SK-N-SH (cell line): ENCODE data around the gene DISP1. TPM values are rescaled to one million over a fixed set of nuclear protein-coding genes. Genes with fewer than 3 reads are reported as not detected.

Experiments used
- CTCF ChIA-PET: fragments of 300-600, 350-600 bp; formaldehyde crosslinking; extraction: SDS; loops from one replicate; lab custom pipeline; 2021; lab: Yijun Ruan, JAX
- POLR2A ChIA-PET: fragments of 350-600 bp; sonication (Branson Sonifier 250); formaldehyde crosslinking; extraction: SDS; loops from one replicate; lab custom pipeline; 2020; ENCODE audit warnings: antibody characterized with exemption, inconsistent platforms; lab: Yijun Ruan, JAX
- DNase-seq: peaks from one replicate; pipeline ENCODE4 v3.0.0; 2012
- H2AFZ ChIP-seq: fragments of 200-600 bp; sonication (generic); 2 replicates; pipeline ENCODE4 v1.8.1; 2016; ENCODE audit warnings: antibody characterized with exemption, mild to moderate bottlenecking, low read depth
- H3F3A ChIP-seq: fragments of 200-600 bp; sonication (generic); replicated peaks from 2 replicates; pipeline ENCODE3; 2016; ENCODE audit warnings: antibody characterized with exemption, mild to moderate bottlenecking; ENCODE audit not compliant: insufficient read depth
- H3K27ac ChIP-seq, 2 experiments: fragments of 200-500 bp in 1 of 2; fragments of 200-600 bp in 1 of 2; sonication (Bioruptor generic) in 1 of 2; sonication (generic), shearing (Covaris generic) in 1 of 2; 2 replicates each; pipeline versions ENCODE4 v1.5.1 to v1.6.1; 2014 to 2016; ENCODE audit warnings: low read depth in 2 of 2, inconsistent platforms in 1 of 2, low read length in 1 of 2, mild to moderate bottlenecking in 1 of 2, mixed read lengths in 1 of 2
- H3K27me3 ChIP-seq: fragments of 200-600 bp; sonication (generic), shearing (Covaris generic); 2 replicates; pipeline ENCODE4 v1.6.1; 2016; ENCODE audit warnings: mixed run types; ENCODE audit not compliant: insufficient read depth
- H3K36me3 ChIP-seq, 2 experiments: fragments of 200-500 bp in 1 of 2; fragments of 200-600 bp in 1 of 2; sonication (Bioruptor generic) in 1 of 2; sonication (generic) in 1 of 2; replicated peaks in 1 of 2; 2 replicates each; pipeline versions ENCODE3 to v1.5.1; 2014 to 2016; ENCODE audit warnings: low read length in 1 of 2, mild to moderate bottlenecking in 1 of 2; ENCODE audit not compliant: insufficient read depth in 2 of 2, control insufficient read depth in 1 of 2
- H3K4me1 ChIP-seq, 2 experiments: fragments of 200-500 bp in 1 of 2; fragments of 200-600 bp in 1 of 2; sonication (Bioruptor generic) in 1 of 2; sonication (generic), shearing (Covaris generic) in 1 of 2; 2 replicates each; pipeline versions ENCODE4 v1.5.1 to v1.6.1; 2014 to 2016; ENCODE audit warnings: low read depth in 1 of 2, low read length in 1 of 2, mixed run types in 1 of 2; ENCODE audit not compliant: insufficient read depth in 2 of 2, control insufficient read depth in 1 of 2
- H3K4me2 ChIP-seq: fragments of 200-600 bp; sonication (generic), shearing (Covaris generic); 2 replicates; pipeline ENCODE4 v1.6.1; 2017; ENCODE audit warnings: mixed run types
- H3K4me3 ChIP-seq, 2 experiments: fragments of 200-500 bp in 1 of 2; fragments of 200-600 bp in 1 of 2; sonication (Bioruptor generic) in 1 of 2; sonication (generic), shearing (Covaris generic) in 1 of 2; 2 replicates each; pipeline versions ENCODE4 v1.5.1 to v1.8.1; 2014 to 2016; ENCODE audit warnings: low read depth in 2 of 2, inconsistent platforms in 1 of 2, low read length in 1 of 2, mild to moderate bottlenecking in 1 of 2, mixed read lengths in 1 of 2, moderate library complexity in 1 of 2
- H3K79me2 ChIP-seq: fragments of 200-600 bp; sonication (generic); 2 replicates; pipeline ENCODE4 v1.8.1; 2017; ENCODE audit warnings: mild to moderate bottlenecking; ENCODE audit not compliant: insufficient read depth
- H3K9ac ChIP-seq: fragments of 200-600 bp; sonication (generic); 2 replicates; pipeline ENCODE4 v1.6.1; 2017; ENCODE audit warnings: mixed run types
- H3K9me2 ChIP-seq: fragments of 200-600 bp; sonication (generic); 2 replicates; pipeline ENCODE4 v1.6.1; 2017; ENCODE audit warnings: mixed run types
- H3K9me3 ChIP-seq: fragments of 200-600 bp; sonication (generic); 2 replicates; pipeline ENCODE4 v1.6.1; 2017; ENCODE audit warnings: mixed run types, mild to moderate bottlenecking, moderate library complexity
- H4K20me1 ChIP-seq: fragments of 200-600 bp; sonication (generic); 2 replicates; pipeline ENCODE4 v1.6.1; 2017; ENCODE audit warnings: mild to moderate bottlenecking, mixed run types; ENCODE audit not compliant: insufficient read depth
- EZH2phosphoT487 ChIP-seq: fragments of 200-600 bp; sonication (generic); IDR thresholded peaks from 2 replicates; pipeline ENCODE4 v1.6.1; 2017; ENCODE audit warnings: low read depth, mixed run types, mild to moderate bottlenecking, antibody characterized with exemption, moderate library complexity, borderline replicate concordance
- FOSL2 ChIP-seq: IDR thresholded peaks from 2 replicates; pipeline ENCODE4 v1.4.0; 2012; ENCODE audit warnings: low read depth, mild to moderate bottlenecking, moderate library complexity, borderline replicate concordance
- FOXJ3 ChIP-seq: sonication (generic); formaldehyde crosslinking; IDR thresholded peaks from 2 replicates; pipeline ENCODE4 v1.5.1; 2020; ENCODE audit warnings: mild to moderate bottlenecking, missing genetic modification reagents
- FOXM1 ChIP-seq: IDR thresholded peaks from 2 replicates; pipeline ENCODE4 v1.4.0; 2012; ENCODE audit warnings: low read depth, mild to moderate bottlenecking
- MAX ChIP-seq: IDR thresholded peaks from 2 replicates; pipeline ENCODE4 v1.4.0; 2012; ENCODE audit warnings: low read depth
- MXI1 ChIP-seq: IDR thresholded peaks from 2 replicates; pipeline ENCODE4 v1.6.1; 2012; ENCODE audit warnings: mild to moderate bottlenecking, low read depth, low read length, improper control_type of control experiment
- POLR2AphosphoS5 ChIP-seq: IDR thresholded peaks from 2 replicates; pipeline ENCODE4 v1.6.1; 2012; ENCODE audit warnings: low read depth, low read length
- RAD21 ChIP-seq: IDR thresholded peaks from 2 replicates; pipeline ENCODE4 v1.6.1; 2012; ENCODE audit warnings: mild to moderate bottlenecking, low read length
- RCOR1 ChIP-seq: fragments of 150-350 bp; IDR thresholded peaks from 2 replicates; pipeline ENCODE4 v1.6.1; 2017; ENCODE audit warnings: antibody characterized with exemption, low read length
- RFX5 ChIP-seq: IDR thresholded peaks from 2 replicates; pipeline ENCODE4 v1.6.1; 2012; ENCODE audit warnings: mild to moderate bottlenecking, improper control_type of control experiment, low read length
- SMC3 ChIP-seq: IDR thresholded peaks from 2 replicates; pipeline ENCODE4 v1.6.1; 2012; ENCODE audit warnings: low read depth, low read length, improper control_type of control experiment
- USF1 ChIP-seq: IDR thresholded peaks from 2 replicates; pipeline ENCODE4 v1.4.0; 2012; ENCODE audit warnings: low read depth, borderline replicate concordance
- USF2 ChIP-seq: fragments of 150-350 bp; IDR thresholded peaks from 2 replicates; pipeline ENCODE4 v1.6.1; 2017; ENCODE audit warnings: antibody characterized with exemption, low read length, low read depth, borderline replicate concordance
- WGBS: methylation state at CpG from one replicate; pipeline ENCODE4 v1.1.6; 2017; ENCODE audit warnings: low lambda C conversion rate; 5-methylcytosine and 5-hydroxymethylcytosine counted together
- polyA plus RNA-seq, 3 experiments: library from polyadenylated mRNA; depleted of rRNA; stranded (reverse); fragments of >200 nt; gene quantifications; 2 replicates each; pipeline ENCODE4 v1.2.3, GENCODE V29; 2012

DISP1 gene
- polyA plus RNA-seq, 1 of the 3 experiments (the other 2 are of a cell fraction) = 4.4 TPM

- ChIA-PET POLR2A (no interaction called here), CTCF (interaction anchor here (0.9 to 1.3 kb wide), 2 partner anchors 289 to 329 kb away, joined by 3 read pairs; no protein-coding TSS in a partner anchor)
- no peaks in the 10 kb centered on the region for H3K79me2 ChIP-seq
- no peak overlapping the region for H3K27ac ChIP-seq
- H3K9ac ChIP-seq = no peak overlapping the region
- H3K27me3 ChIP-seq = no peaks in the 10 kb centered on the region
- H3K4me2 ChIP-seq = no peak overlapping the region
- TF ChIP-seq MAX (no peak), USF2 (no peak), EZH2phosphoT487 (no peak), USF1 (no peak), FOXM1 (no peak), RCOR1 (no peak), POLR2AphosphoS5 (no peak), RFX5 (no peak), FOXJ3 (CRISPR knock-in tag) (no peak), RAD21 (no peak), FOSL2 (no peak)
- H4K20me1 ChIP-seq = no peaks in the 10 kb centered on the region
- H3K9me2 ChIP-seq = no peaks in the 10 kb centered on the region
- H3K4me3 ChIP-seq = no peak overlapping the region
- H3K36me3 ChIP-seq = no peaks in the 10 kb centered on the region
- H2AFZ ChIP-seq = no peak overlapping the region
- WGBS = 73% methylated on average over 4 of the region's 4 CpGs
- DNase-seq = no peak
- no peaks in the 10 kb centered on the region for H3K9me3 ChIP-seq
- H3F3A ChIP-seq = no peaks in the 10 kb centered on the region
- H3K4me1 ChIP-seq = no peaks in the 10 kb centered on the region
Observed at GRCh38 chr1:222801067-222801466, 13.8 kb upstream of the DISP1 start.

GRCh38 chr1:222811671-222812070 lies 3.2 kb upstream of the DISP1 start:
- no peak overlapping the region for H3K9ac ChIP-seq
- H3K9me2 ChIP-seq = no peaks in the 10 kb centered on the region
- no peak overlapping the region for H3K27ac ChIP-seq
- H3K4me3 ChIP-seq = no peak overlapping the region
- H3K36me3 ChIP-seq = no peaks in the 10 kb centered on the region
- CTCF ChIA-PET = interaction anchor here (0.7 to 1.3 kb wide), 3 partner anchors 18 to 311 kb away, joined by 3 to 4 read pairs (median 3); no protein-coding TSS in a partner anchor
- TF ChIP-seq RCOR1 (no peak), MXI1 (no peak), USF2 (no peak), FOSL2 (no peak), SMC3 (no peak)
- no peaks in the 10 kb centered on the region for H4K20me1 ChIP-seq
- H3F3A ChIP-seq = peaks cover 15% of the 10 kb centered on the region
- POLR2A ChIA-PET = no interaction called here
- H2AFZ ChIP-seq = no peak overlapping the region
- H3K79me2 ChIP-seq = peaks cover 11% of the 10 kb centered on the region
- 91% methylated on average over 4 of the region's 4 CpGs for WGBS
- H3K4me2 ChIP-seq = no peak overlapping the region
- no peak for DNase-seq
- H3K4me1 ChIP-seq = peaks cover 5 to 13% of the 10 kb centered on the region in 2 experiments; a peak in 2 of 4 replicates
- no peaks in the 10 kb centered on the region for H3K27me3 ChIP-seq
- H3K9me3 ChIP-seq = no peaks in the 10 kb centered on the region
